ENCODE data around the gene MMD.
"Not testable (repeated sequence)": the region's sequence is repeated elsewhere in the genome, so short reads cannot be mapped to it uniquely, and the experiment has no call there.

MMD gene

GRCh38 chr17:55420067-55420775, 1.4 kb downstream of the MMD start:
- DNase-seq (ENCODE audit: low spot score) = peak; percentile 29

- peak; percentile 40 for DNase-seq (ENCODE audit: low spot score)
Observed at GRCh38 chr17:55418369-55419268, 3.0 kb downstream of the MMD start.

- DNase-seq (ENCODE audit: low spot score) = no peak
Observed at GRCh38 chr17:55417411-55418268, 4.0 kb downstream of the MMD start.

- DNase-seq (ENCODE audit: low spot score) = peak; percentile 77
Observed at GRCh38 chr17:55416470-55417052, 5.1 kb downstream of the MMD start.

- peak; percentile 27 for DNase-seq (ENCODE audit: low spot score)
Observed at GRCh38 chr17:55416000-55416399, 5.6 kb downstream of the MMD start.

GRCh38 chr17:55414983-55415382, 6.7 kb downstream of the MMD start:
- no peak for DNase-seq (ENCODE audit: low spot score)

GRCh38 chr17:55413825-55414489, 7.7 kb downstream of the MMD start:
- DNase-seq (ENCODE audit: low spot score) = no peak

GRCh38 chr17:55411463-55411855, 10.2 kb downstream of the MMD start:
- no peak for DNase-seq (ENCODE audit: low spot score)

- no peak for DNase-seq (ENCODE audit: low spot score)
Observed at GRCh38 chr17:55410722-55411462, 10.7 kb downstream of the MMD start.

- DNase-seq (ENCODE audit: low spot score) = no peak
Observed at GRCh38 chr17:55409030-55409800, 12.4 kb downstream of the MMD start.

GRCh38 chr17:55407641-55408566, 13.7 kb downstream of the MMD start:
- no peak for DNase-seq (ENCODE audit: low spot score)

- no peak for DNase-seq (ENCODE audit: low spot score)
Observed at GRCh38 chr17:55405600-55405999, 16.0 kb downstream of the MMD start.

GRCh38 chr17:55404197-55404596, 17.4 kb downstream of the MMD start:
- not testable (repeated sequence) for DNase-seq (ENCODE audit: low spot score)

- no peak for DNase-seq (ENCODE audit: low spot score)
Observed at GRCh38 chr17:55402374-55402773, 19.3 kb downstream of the MMD start.

GRCh38 chr17:55398689-55399088, 22.9 kb downstream of the MMD start:
- DNase-seq (ENCODE audit: low spot score) = no peak

- DNase-seq (ENCODE audit: low spot score) = no peak
Observed at GRCh38 chr17:55395803-55396505, 25.7 kb downstream of the MMD start.

GRCh38 chr17:55394357-55395021, 27.1 kb downstream of the MMD start:
- DNase-seq (ENCODE audit: low spot score) = no peak

Measured in putamen (tissue), 1 donor.